NT2/D1 (cell line): Measurements from ENCODE around the gene UBR1.
"Not testable (repeated sequence)": the region's sequence is repeated elsewhere in the genome, so short reads cannot be mapped to it uniquely, and the experiment has no call there.

Experiments used
- DNase-seq: peaks from one replicate; pipeline ENCODE4 v3.0.0-alpha.2; 2011; ENCODE audit warnings: low read depth, low spot score
- H3K27me3 ChIP-seq: 2 replicates; pipeline ENCODE4 v1.6.0; 2011; ENCODE audit warnings: mild to moderate bottlenecking; ENCODE audit not compliant: insufficient read length, insufficient read depth
- H3K36me3 ChIP-seq: 2 replicates; pipeline ENCODE4 v1.6.1; 2011; ENCODE audit warnings: mild to moderate bottlenecking, low read length, mixed read lengths; ENCODE audit not compliant: insufficient read depth, insufficient read length
- H3K4me1 ChIP-seq: 2 replicates; pipeline ENCODE4 v1.5.1; 2011; ENCODE audit not compliant: insufficient read depth, insufficient read length
- H3K4me3 ChIP-seq: 2 replicates; pipeline ENCODE4 v1.5.1; 2011; ENCODE audit warnings: low read depth; ENCODE audit not compliant: insufficient read length
- H3K9ac ChIP-seq: 2 replicates; pipeline ENCODE4 v1.6.0; 2011; ENCODE audit warnings: low read depth; ENCODE audit not compliant: insufficient read length
- H3K9me3 ChIP-seq: 2 replicates; pipeline ENCODE4 v1.5.1; 2011; ENCODE audit warnings: mild to moderate bottlenecking, low read length; ENCODE audit not compliant: insufficient read depth
- SUZ12 ChIP-seq: IDR thresholded peaks from 2 replicates; pipeline ENCODE4 v1.6.1; 2011; ENCODE audit not compliant: insufficient read length, insufficient read depth; ENCODE audit errors: extremely low read depth
- YY1 ChIP-seq: IDR thresholded peaks from 2 replicates; pipeline ENCODE4 v1.6.1; 2011; ENCODE audit not compliant: insufficient read length, insufficient read depth
- ZNF274 ChIP-seq: IDR thresholded peaks from 2 replicates; pipeline ENCODE4 v1.6.1; 2011; ENCODE audit warnings: mild to moderate bottlenecking, low read depth, low read length

The UBR1 gene

GRCh38 chr15:43135351-43135750 lies 29.5 kb upstream of the UBR1 start:
- H3K4me1 ChIP-seq = no peaks in the 10 kb centered on the region
- H3K9me3 ChIP-seq = no peaks in the 10 kb centered on the region
- peaks cover 37% of the 10 kb centered on the region for H3K27me3 ChIP-seq
- no peak for DNase-seq
- H3K36me3 ChIP-seq = no peaks in the 10 kb centered on the region
- H3K4me3 ChIP-seq = no peak overlapping the region
- TF ChIP-seq ZNF274 (no peak), SUZ12 (no peak), YY1 (no peak)
- no peak overlapping the region for H3K9ac ChIP-seq

DNA sequence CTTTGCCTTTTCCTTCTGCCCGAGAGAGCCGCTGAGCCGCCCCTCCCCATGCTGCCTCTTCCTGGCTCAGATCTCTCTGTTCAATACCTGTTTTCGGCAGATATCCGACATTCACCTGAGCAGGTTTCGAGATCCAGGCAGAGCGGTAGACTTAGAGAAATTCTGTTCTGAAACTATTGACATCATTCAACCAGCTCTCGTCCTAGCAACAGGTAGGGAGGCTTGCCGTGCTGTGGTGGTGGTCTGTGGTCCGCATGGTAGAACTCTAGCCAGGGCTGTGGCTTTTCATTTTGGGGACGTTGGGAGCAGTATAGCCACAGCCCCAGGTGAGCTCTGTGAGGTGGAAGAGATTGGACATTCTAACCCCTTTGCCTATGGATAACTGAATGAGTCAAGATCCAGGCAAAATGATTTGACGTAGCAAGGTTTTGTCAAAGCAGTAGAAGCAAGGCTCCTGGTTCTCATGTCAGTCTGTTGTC lies 28.4 kb upstream of the UBR1 start:
- peak overlapping the region; percentile 60 for H3K4me3 ChIP-seq
- H3K27me3 ChIP-seq = peaks cover 37% of the 10 kb centered on the region
- TF ChIP-seq YY1 (no peak), ZNF274 (no peak), SUZ12 (no peak)
- H3K4me1 ChIP-seq = no peaks in the 10 kb centered on the region
- no peaks in the 10 kb centered on the region for H3K9me3 ChIP-seq
- H3K36me3 ChIP-seq = no peaks in the 10 kb centered on the region
- no peak for DNase-seq
- H3K9ac ChIP-seq = peak overlapping the region; percentile 70

- TF ChIP-seq ZNF274 = no peak
- TF ChIP-seq SUZ12 = no peak
- TF ChIP-seq YY1 = no peak
- Histone ChIP-seq H3K9me3 (0 out of 2 replicates have a peak, but pooled peaks cover 2% of the 10 kb centered on the region), H3K4me1 (no peaks in the 10 kb centered on the region), H3K9ac (peak within 1 kb of the TSS; percentile 70), H3K36me3 (no peaks in the 10 kb centered on the region), H3K27me3 (peaks cover 37% of the 10 kb centered on the region), H3K4me3 (peak within 1 kb of the TSS; percentile 60)
- DNase-seq = no peak
Observed at GRCh38 chr15:43133430-43134156, 27.8 kb upstream of the UBR1 start, which contains the start of gene TMEM62. Gene TMEM62 (plus strand): TSS chr15:43133586. CDS start chr15:43133803, 217 bp downstream.

- Histone ChIP-seq H3K27me3 (peaks cover 37% of the 10 kb centered on the region), H3K4me3 (peak overlapping the region; percentile 60), H3K36me3 (no peaks in the 10 kb centered on the region), H3K4me1 (no peaks in the 10 kb centered on the region), H3K9me3 (0 out of 2 replicates have a peak, but pooled peaks cover 4% of the 10 kb centered on the region), H3K9ac (peak overlapping the region; percentile 59)
- no peak for DNase-seq
- no peak for TF ChIP-seq ZNF274
Observed at GRCh38 chr15:43132830-43133429, 27.1 kb upstream of the UBR1 start.

DNA sequence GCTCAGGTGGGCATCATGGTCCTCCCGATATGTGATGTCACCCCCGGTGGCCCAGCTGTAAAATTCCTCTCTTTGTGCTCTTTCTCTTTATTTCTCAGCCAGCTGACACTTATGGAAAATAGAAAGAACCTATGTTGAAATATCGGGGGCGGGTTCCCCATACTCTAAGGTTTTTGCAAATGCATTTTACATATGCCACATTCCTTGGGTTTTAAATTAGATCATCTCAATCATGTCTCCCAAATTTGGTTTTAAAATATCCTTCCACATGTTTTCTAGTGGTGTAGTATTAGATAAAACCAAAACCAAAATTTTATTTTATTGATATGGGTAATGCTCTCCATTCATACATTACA lies 23.1 kb upstream of the UBR1 start:
- TF ChIP-seq SUZ12 = no peak
- no peak for TF ChIP-seq ZNF274
- TF ChIP-seq YY1 = no peak
- no peaks in the 10 kb centered on the region for H3K4me1 ChIP-seq

DNA sequence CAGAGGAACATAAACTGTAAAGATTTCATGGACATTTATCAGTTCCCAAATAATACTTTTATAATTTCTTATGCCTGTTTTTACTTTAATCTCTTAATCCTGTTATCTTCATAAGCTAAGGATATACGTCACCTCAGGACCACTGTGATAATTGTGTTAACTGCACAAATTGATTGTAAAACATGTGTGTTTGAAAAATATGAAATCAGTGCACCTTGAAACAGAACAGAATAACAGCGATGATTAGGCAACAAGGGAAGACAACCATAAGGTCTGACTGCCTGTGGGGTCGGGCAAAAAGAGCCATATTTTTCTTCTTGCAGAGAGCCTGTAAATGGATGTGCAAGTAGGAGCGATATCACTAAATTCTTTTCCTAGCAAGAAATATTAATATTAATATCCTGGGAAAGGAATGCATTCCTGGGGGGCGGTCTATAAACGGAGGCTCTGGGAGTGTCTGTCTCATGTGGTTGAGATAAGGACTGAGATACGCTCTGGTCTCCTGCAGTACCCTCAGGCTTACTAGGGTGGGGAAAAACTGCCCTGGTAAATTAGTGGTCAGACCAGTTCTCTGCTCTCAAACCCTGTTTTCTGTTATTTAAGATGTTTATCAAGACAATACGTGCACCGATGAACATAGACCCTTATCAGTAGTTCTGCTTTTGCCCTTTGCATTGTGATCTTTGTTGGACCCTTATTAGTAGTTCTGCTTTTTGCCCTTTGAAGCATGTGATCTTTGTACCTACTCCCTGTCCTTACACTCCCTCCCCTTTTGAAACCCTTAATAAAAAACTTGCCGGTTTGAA lies 22.5 kb upstream of the UBR1 start:
- H3K9ac ChIP-seq, H3K36me3 ChIP-seq, H3K4me3 ChIP-seq, H3K9me3 ChIP-seq, H3K4me1 ChIP-seq, DNase-seq: not testable (repeated sequence)
- peaks cover 16% of the 10 kb centered on the region for H3K27me3 ChIP-seq

More for the DNA sequence above, 23.1 kb upstream of the UBR1 start:
- no peak overlapping the region for H3K9ac ChIP-seq
- no peak overlapping the region for H3K4me3 ChIP-seq
- H3K36me3 ChIP-seq = no peaks in the 10 kb centered on the region
- DNase-seq = no peak
- 0 out of 2 replicates have a peak, but pooled peaks cover 4% of the 10 kb centered on the region for H3K9me3 ChIP-seq
- H3K27me3 ChIP-seq = peaks cover 22% of the 10 kb centered on the region

DNA sequence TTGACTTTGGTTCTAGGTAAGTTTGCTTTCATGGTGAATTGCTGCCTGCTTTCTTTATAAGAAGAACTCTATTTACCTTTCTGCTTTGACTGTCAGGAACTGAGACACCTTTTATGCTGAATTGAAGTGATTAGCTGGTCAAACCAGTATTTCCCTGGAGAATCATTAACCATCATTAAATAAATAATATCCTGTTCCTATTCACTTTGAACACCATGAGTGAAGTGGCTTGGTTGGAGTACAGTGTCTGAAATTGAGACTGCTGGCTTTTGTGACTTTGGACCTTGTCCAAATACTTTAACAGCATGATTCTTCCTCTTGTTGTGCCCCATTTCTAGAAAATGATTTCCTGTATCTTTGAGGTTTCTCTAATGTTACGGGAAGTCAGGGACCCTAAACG lies 21.9 kb upstream of the UBR1 start:
- TF ChIP-seq SUZ12 (no peak), YY1 (no peak), ZNF274 (no peak)
- Histone ChIP-seq H3K9me3 (0 out of 2 replicates have a peak, but pooled peaks cover 4% of the 10 kb centered on the region), H3K27me3 (peaks cover 10% of the 10 kb centered on the region), H3K4me3 (no peak overlapping the region), H3K4me1 (no peaks in the 10 kb centered on the region), H3K36me3 (no peaks in the 10 kb centered on the region), H3K9ac (no peak overlapping the region)
- DNase-seq = no peak
